CD4-positive, alpha-beta T cell treated with Interleukin-6 for 4 hours (primary cell): ENCODE data around the gene TAB2.
"Not testable (repeated sequence)": the region's sequence is repeated elsewhere in the genome, so short reads cannot be mapped to it uniquely, and the experiment has no call there.

ENCODE experiments used
- DNase-seq: peaks from one replicate; pipeline ENCODE4 v3.0.0-alpha.2; 2020; ENCODE audit warnings: mixed read lengths

The TAB2 gene

DNA sequence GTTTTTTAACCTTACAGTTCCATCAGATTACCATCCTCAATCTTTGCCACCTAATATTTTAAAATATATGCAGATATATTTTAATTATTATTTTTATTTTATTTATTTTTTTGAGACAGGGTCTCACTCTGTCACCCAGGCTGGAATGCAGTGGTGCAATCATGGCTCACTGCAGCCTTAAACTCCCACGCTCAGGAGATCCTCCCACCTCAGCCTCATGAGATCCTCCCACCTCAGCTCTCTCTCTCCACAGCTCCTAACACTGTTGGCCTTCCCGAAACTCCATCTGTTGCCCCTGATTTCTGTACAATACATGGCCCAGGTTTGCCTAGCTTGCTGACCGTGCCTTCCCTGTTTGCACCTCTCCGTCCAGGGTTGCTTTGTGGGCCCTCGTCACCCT lies 4.4 kb upstream of the TAB2 start:
- no peak for DNase-seq

GRCh38 chr6:149313861-149314260 lies 3.7 kb upstream of the TAB2 start:
- DNase-seq, result no peak

DNA sequence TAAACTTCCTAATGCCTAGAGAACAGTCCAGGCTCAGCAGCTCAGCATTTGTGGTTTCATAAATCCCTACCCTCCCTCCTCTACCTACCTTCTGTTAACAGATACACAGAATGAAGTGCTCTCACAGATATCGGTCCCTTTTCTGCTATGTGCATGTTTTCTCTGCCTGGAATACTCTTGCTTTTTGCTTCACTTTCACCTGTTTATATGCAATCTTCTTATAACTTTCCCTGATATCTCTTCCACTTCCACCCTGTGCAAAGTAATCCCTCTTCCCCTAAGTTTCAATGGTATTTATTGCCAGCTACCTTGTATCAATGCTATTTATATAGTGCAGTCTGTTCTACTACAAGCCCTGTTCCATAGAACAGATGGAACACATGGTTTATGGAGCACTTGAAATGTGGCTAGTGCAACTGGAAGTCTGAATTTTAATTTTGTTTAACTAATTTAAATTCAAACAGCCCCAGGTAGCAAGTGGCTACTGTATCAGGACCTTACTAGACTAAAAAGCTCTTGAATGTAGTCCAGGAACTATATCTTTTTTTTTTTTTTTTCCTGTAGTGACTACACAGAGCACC lies 3.1 kb upstream of the TAB2 start:
- DNase-seq, result no peak

GRCh38 chr6:149316108-149316727 lies 1.3 kb upstream of the TAB2 start:
- DNase-seq, result no peak

DNA sequence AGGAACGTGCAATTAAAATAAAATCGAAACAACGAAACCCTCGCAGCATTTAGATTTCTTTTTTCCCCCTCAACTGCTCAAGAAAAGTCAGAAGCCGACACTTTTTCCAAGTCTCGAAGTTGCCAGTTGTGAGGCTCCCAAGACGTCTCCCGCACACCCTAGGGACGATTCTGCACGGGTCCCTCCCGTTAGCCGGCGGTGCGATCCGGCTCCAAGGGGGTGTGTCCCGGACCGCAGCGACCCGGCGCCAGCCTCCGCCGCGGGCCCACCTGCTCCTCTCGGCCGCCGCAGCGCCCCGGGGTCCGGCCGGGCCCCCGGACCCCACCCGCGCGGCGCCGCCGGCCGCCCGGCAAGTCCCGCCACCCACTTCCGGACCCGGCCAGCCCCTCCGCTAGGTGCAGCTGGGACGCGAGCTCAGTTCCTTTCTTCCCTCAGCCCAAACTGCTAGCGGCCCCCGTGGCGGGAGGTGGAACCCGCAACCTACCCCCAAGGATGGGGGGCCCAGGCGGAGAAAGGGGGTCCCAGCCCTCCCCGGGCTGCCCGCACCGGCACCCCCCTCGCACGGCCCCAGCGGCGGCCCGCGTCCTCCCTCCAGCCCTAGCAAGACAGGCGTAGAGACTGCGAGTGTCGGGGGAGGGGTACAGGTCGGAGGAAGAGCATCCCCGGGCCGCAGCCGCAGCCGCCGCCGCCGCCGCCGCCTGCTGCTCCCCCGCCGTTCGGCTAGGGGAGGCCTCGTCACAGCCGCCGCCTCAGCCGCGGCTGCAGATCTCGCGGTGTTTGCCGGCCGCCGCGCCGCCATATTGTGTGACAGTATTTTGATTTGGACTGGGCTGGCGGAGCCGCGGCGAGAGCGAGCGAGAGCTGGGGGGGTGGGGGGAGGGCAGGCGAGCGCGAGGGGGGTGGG lies 520 bp upstream of the TAB2 start:
- peak; percentile 92 for DNase-seq

- DNase-seq, result no peak
Measured at GRCh38 chr6:149318581-149319286, 1.2 kb downstream of the TAB2 start.

DNA sequence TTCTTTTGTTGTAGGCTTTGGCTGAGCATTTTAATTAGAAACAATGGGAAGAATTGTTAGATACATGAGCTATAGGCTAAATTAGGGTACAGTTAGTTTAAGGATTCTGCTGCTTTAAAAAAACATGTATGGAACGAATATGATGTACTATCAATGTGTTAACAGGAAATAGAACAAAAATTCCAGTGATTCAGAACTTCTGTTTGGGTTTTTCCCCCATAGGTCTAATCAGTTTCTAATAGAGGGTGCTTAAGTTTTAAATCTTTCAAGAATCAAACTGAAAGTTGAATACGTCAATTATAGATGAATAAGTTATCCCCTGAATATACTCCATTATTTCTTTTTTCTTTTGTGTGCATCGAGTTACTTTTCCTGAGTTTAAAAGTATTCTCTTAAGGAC lies 1.9 kb downstream of the TAB2 start:
- DNase-seq, result no peak

- DNase-seq, result not testable (repeated sequence)
Measured at GRCh38 chr6:149320016-149320415, 2.5 kb downstream of the TAB2 start.

GRCh38 chr6:149320796-149321195 lies 3.3 kb downstream of the TAB2 start:
- peak; percentile 16 for DNase-seq

- DNase-seq, result no peak
Measured at GRCh38 chr6:149323353-149323752, 5.8 kb downstream of the TAB2 start.

GRCh38 chr6:149323925-149324324 lies 6.4 kb downstream of the TAB2 start:
- DNase-seq, result no peak

DNA sequence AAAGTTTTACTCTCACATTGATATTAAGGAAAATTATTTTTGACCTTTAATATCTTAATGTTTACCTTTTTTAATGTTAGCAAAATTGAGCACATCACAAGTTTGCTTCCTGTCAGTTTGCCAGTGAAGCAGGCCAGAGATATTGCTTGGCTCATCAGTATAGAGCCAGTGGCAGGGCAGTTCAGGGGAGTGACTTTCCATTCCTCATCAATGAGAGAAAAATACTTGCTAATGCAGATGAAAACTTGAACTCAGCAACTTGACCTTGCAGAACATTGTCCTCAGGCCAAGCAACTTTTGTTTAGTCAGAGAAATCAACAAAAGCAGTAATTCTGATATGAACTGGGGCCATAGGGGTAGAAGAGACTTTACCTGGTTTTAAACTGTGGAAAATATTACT lies 6.9 kb downstream of the TAB2 start:
- peak; percentile 20 for DNase-seq

GRCh38 chr6:149325648-149326236 lies 8.2 kb downstream of the TAB2 start:
- no peak for DNase-seq

GRCh38 chr6:149327638-149328037 lies 10.1 kb downstream of the TAB2 start:
- DNase-seq, result no peak

GRCh38 chr6:149328083-149328482 lies 10.6 kb downstream of the TAB2 start:
- DNase-seq, result no peak

GRCh38 chr6:149329529-149329928 lies 12.0 kb downstream of the TAB2 start:
- DNase-seq, result no peak

GRCh38 chr6:149330133-149330532 lies 12.6 kb downstream of the TAB2 start:
- no peak for DNase-seq

DNA sequence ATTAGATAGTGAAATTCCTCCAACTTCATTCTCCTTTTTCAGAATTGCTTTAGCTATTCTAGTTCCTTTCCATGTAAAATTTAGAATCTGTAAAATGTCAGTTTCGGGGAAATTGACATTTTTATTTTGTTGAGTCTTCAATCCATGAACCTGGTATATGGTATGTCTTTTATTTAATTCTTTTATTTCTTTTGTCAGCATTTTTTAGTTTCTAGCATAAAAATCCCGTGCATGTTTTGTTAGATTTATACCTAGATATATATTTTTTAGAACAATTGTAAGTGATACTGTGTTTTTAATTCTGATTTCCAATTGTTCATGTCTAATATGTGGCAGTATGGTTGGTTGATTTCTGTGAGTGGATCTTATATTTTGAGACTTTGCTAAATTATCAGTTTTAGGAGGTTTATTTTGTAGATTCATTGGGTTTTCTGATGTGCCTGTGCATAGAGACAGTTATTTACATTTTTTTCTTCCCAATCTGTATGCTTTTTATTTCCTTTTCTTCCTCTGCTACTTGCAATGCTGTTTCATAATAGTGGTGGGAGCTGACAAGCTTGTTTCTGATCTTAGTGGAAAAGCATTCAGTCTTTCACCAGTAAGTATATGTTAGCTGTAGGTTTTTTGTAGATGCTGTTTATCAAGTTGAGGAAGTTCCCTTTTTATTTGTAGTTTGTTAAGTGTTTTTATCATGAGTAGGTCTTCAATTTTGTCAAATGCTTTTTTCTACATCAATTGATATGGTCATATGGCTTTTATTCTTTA lies 13.7 kb downstream of the TAB2 start:
- DNase-seq, result no peak

DNA sequence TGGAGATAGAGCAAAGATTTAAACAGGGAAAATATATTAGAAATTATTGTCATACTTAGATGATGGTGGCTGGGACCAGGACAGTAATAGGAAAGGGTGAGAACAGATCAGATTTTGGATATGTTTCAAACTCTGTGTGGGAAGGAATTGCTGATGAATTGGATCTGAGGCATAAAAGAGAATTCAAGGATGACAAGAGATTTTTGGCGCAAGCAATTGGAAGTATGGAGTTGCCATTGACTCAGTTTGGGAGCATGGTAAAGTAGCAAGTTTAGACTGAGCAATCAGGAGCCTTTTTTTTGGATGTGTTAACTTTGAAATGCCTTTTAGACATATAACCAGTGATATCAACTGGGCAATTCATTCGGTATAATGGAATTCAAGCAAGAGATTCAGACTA lies 14.4 kb downstream of the TAB2 start:
- no peak for DNase-seq

- DNase-seq, result no peak
Measured at GRCh38 chr6:149332602-149333265, 15.2 kb downstream of the TAB2 start.

- no peak for DNase-seq
Measured at GRCh38 chr6:149333266-149333620, 15.7 kb downstream of the TAB2 start.

GRCh38 chr6:149334201-149334600 lies 16.7 kb downstream of the TAB2 start:
- DNase-seq, result no peak
